ENCODE measurements around the gene RASSF6. TPM values are rescaled to one million over a fixed set of nuclear protein-coding genes. Genes with fewer than 3 reads are reported as not detected.

The RASSF6 gene
- total and polyA plus RNA-seq, 2 of the 8 experiments (the other 6 are each of a cell fraction or from before 2014, with no cell fraction given): 0.03 to 0.28 TPM

DNA sequence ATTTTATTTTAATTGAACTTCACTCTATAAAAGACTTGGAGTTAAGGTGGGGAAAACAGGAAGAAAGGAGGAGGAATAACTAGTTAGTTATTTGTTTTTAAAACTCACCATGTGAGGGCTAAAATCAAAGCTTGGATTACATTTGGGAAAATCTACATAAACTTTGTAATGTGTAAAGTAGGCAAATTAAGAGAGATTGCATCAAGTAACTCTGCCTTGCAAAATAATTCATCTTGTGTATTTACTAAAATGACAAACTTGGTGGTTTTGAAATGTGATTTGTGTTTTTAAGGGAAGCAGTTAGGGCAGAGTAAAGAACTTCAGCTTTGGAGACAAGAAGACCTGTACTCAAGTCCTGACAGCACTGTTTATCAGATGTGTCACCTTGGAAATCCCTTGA, 43.3 kb upstream of the RASSF6 start:
- Histone ChIP-seq H2BK5ac (ENCODE audit: low read depth, low read length) (no peak overlapping the region), H2BK12ac (ENCODE audit: low read depth, low read length) (no peak overlapping the region), H3K4me3 (ENCODE audit: extremely low read depth in 1 of 4, insufficient read depth in 2 of 4, low read depth in 3 of 4, low read length in 4 of 4) (no peak overlapping the region), H3K23me2 (ENCODE audit: low read depth, low read length) (no peaks in the 10 kb centered on the region), H4K20me1 (replicated peaks in 1 of 2; ENCODE audit: control insufficient read depth in 1 of 2, insufficient read depth in 2 of 2, low read length in 2 of 2) (no peaks in the 10 kb centered on the region), H3K27ac (ENCODE audit: low read depth, low read length) (no peak overlapping the region), H3K36me3 (ENCODE audit: control insufficient read depth in 2 of 4, insufficient read depth in 4 of 4, low read length in 3 of 4) (no peaks in the 10 kb centered on the region), H3K56ac (replicated peaks; ENCODE audit: insufficient read length, low read depth, low read length) (no peak overlapping the region), H2BK20ac (ENCODE audit: low read length) (no peak overlapping the region), H2BK120ac (replicated peaks; ENCODE audit: low read depth, low read length) (no peak overlapping the region), H3K79me1 (ENCODE audit: low read depth, low read length) (no peaks in the 10 kb centered on the region), H2AFZ (ENCODE audit: low read length) (no peak overlapping the region), H2AK5ac (ENCODE audit: low read depth, low read length) (no peak overlapping the region), H2BK15ac (ENCODE audit: low read length) (no peak overlapping the region), H3K4ac (replicated peaks; ENCODE audit: insufficient read length, low read depth, low read length) (no peak overlapping the region), H3K9me3 (ENCODE audit: insufficient read depth in 2 of 2, low read depth in 1 of 2, low read length in 1 of 2) (no peaks in the 10 kb centered on the region), H3K14ac (ENCODE audit: insufficient read length) (no peak overlapping the region), H3K27me3 (replicated peaks in 1 of 4; ENCODE audit: control insufficient read depth in 3 of 4, extremely low read depth in 1 of 4, insufficient read depth in 3 of 4, low read length in 3 of 4) (no peaks in the 10 kb centered on the region), H3K4me2 (ENCODE audit: insufficient read depth in 1 of 2, low read depth in 2 of 2, low read length in 2 of 2) (no peak overlapping the region), H4K5ac (ENCODE audit: insufficient read length, low read depth, low read length) (no peak overlapping the region), H3K9ac (replicated peaks in 1 of 4; ENCODE audit: extremely low read depth in 1 of 4, low read depth in 3 of 4, low read length in 3 of 4) (no peak overlapping the region), H3K4me1 (replicated peaks in 1 of 4; ENCODE audit: control insufficient read depth in 3 of 4, insufficient read depth in 4 of 4, low read length in 3 of 4) (peaks cover 0 to 5% (median 1%) of the 10 kb centered on the region in 4 experiments; a peak in 2 of 7 replicates), H4K91ac (replicated peaks; ENCODE audit: insufficient read length, low read length) (no peak overlapping the region), H3K18ac (ENCODE audit: extremely low read depth, low read length) (no peak overlapping the region), H4K8ac (ENCODE audit: extremely low read depth, insufficient read depth, low read length) (no peak overlapping the region), H3K23ac (ENCODE audit: insufficient read length) (no peak overlapping the region), H3K79me2 (ENCODE audit: control insufficient read depth in 1 of 2, insufficient read depth in 2 of 2, low read length in 2 of 2) (no peaks in the 10 kb centered on the region)
- CTCF ChIA-PET (ENCODE audit: partially characterized antibody): interaction anchor here (0.6 to 4.8 kb wide), 15 partner anchors 9 to 474 kb away, joined by 3 to 26 read pairs (median 4); no protein-coding TSS in a partner anchor
- DNase-seq (ENCODE audit: low read depth in 1 of 2, low spot score in 2 of 2) (no peak), FAIRE-seq (no peak)
- POLR2A ChIA-PET (ENCODE audit: partially characterized antibody): no interaction called here
- TF ChIP-seq HDAC2 (IDR thresholded peaks at IDR 0.05; ENCODE audit: borderline replicate concordance in 1 of 2, low read depth in 2 of 2, low read length in 2 of 2) (no peak), MAFK (IDR thresholded peaks at IDR 0.05; ENCODE audit: low read depth, low read length) (no peak), POLR2AphosphoS5 (IDR thresholded peaks at IDR 0.05; ENCODE audit: low read depth, low read length) (no peak), SIRT6 (IDR thresholded peaks at IDR 0.05; ENCODE audit: low read length) (no peak), GABPA (IDR thresholded peaks at IDR 0.05; ENCODE audit: borderline replicate concordance, insufficient read depth, low read length) (no peak), POU5F1 (IDR thresholded peaks at IDR 0.05; ENCODE audit: low read depth, low read length) (no peak), PHF8 (conservative IDR thresholded peaks at IDR 0.05; ENCODE audit: low read depth, low read length) (no peak), ASH2L (IDR thresholded peaks at IDR 0.05; ENCODE audit: low read length) (no peak), BACH1 (IDR thresholded peaks at IDR 0.05; ENCODE audit: low read length) (no peak), SAP30 (IDR thresholded peaks at IDR 0.05; ENCODE audit: insufficient read depth, insufficient replicate concordance, low read length) (no peak), SUZ12 (IDR thresholded peaks at IDR 0.05; ENCODE audit: low read length) (no peak), EGR1 (IDR thresholded peaks at IDR 0.05; ENCODE audit: borderline replicate concordance, low read depth, low read length) (no peak), SP1 (IDR thresholded peaks at IDR 0.05; ENCODE audit: low read depth, low read length) (no peak), BRCA1 (IDR thresholded peaks at IDR 0.05; ENCODE audit: low read depth, low read length) (no peak)
- TF ChIP-seq, protein P1, sequence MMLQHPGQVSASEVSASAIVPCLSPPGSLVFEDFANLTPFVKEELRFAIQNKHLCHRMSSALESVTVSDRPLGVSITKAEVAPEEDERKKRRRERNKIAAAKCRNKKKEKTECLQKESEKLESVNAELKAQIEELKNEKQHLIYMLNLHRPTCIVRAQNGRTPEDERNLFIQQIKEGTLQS (IDR thresholded peaks at IDR 0.05; ENCODE audit: insufficient read depth, low read depth, low read length): no peak

All from H1 (cell line).